C4-2B (cell line): ENCODE measurements around the gene DLGAP1.

Source experiments
- H3K27ac ChIP-seq: fragments of 450-650 bp; 2 replicates; pipeline ENCODE4 v1.5.1; 2017
- ZFX ChIP-seq: fragments of 450-650 bp; IDR thresholded peaks from 2 replicates; pipeline ENCODE4 v1.6.1; 2017
- TF ChIP-seq, protein P1 (sequence below): fragments of 450-650 bp; conservative IDR thresholded peaks from 2 replicates; pipeline ENCODE4 v1.5.1; 2017; ENCODE audit warnings: mild to moderate bottlenecking

The DLGAP1 gene

DNA sequence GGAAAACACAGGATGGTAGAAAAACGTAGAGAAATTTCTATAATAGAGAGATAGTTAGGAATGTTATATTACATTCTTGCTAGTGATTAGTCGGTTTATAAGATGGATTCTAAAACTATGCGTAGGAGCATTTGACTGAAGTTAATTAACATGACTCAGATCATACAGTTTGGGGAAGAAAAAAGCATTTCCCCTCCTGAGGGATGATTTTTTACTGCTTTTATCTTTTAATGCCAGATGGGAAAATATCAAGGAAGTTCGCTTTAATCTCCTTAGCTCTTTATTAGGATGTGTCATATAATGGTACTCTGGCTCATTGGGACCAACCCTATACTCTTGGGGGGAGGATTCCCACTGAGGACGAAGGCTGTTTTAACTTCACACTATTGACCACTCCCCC, 503.1 kb downstream of the DLGAP1 start:
- no peak overlapping the region for H3K27ac ChIP-seq

DNA sequence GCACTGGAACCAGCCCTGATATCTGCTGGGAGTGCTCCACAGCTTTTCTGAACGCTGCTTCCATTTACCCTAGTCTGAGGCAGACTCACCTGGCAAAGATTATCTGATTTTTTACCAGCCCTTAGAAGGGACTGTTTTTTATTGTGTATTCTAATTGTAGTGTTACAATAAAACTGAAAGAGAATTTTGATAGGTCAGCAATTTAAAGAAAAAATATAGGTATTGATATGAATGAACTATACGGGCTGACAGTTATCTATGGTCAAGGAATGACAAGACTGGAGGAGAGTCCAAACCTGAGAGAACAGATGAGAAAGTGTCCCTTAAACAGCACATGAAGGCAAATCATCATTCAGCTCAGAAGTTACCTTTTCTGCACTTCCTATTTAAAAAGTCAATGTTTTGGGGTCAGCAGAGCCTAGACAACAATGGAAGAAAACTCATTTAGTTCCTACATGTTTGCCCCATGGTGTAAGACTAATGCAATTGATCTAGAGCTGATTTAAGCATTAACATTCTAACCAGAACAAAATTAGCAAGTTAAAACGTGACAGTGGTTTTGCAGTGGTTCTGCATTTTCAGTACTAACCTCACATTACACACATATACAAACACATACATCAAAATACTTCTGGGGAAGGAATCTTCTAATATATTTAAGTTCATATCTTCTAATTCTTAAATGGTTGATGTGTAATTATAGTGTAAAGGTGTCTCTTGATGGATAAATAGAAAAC, 504.3 kb downstream of the DLGAP1 start:
- no peak overlapping the region for H3K27ac ChIP-seq
- TF ChIP-seq, protein P1, sequence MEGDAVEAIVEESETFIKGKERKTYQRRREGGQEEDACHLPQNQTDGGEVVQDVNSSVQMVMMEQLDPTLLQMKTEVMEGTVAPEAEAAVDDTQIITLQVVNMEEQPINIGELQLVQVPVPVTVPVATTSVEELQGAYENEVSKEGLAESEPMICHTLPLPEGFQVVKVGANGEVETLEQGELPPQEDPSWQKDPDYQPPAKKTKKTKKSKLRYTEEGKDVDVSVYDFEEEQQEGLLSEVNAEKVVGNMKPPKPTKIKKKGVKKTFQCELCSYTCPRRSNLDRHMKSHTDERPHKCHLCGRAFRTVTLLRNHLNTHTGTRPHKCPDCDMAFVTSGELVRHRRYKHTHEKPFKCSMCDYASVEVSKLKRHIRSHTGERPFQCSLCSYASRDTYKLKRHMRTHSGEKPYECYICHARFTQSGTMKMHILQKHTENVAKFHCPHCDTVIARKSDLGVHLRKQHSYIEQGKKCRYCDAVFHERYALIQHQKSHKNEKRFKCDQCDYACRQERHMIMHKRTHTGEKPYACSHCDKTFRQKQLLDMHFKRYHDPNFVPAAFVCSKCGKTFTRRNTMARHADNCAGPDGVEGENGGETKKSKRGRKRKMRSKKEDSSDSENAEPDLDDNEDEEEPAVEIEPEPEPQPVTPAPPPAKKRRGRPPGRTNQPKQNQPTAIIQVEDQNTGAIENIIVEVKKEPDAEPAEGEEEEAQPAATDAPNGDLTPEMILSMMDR = no peak
- no peak for TF ChIP-seq ZFX

More for the DNA sequence above, 503.1 kb downstream of the DLGAP1 start:
- TF ChIP-seq, protein P1 = no peak
- TF ChIP-seq ZFX = no peak

DNA sequence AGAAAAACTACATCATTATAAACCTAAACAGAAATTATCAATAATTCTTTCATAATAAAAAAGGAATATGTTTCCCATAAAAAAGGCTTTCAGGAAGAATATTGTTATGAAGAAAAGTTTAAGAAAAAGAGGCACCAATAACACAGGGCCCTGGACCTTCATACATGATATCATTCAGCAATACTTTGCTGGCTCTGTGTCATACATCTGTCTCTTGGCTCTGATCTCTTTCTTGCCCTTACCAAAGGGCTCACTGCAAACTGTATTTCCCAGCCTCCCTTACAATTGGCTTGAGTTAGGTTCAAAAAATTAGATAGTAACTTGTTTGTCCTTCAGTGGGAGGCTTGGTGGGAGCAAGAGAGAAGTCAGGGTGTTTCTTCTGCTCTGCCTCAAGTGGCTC, 506.1 kb downstream of the DLGAP1 start:
- TF ChIP-seq, protein P1 = no peak
- no peak for TF ChIP-seq ZFX
- no peak overlapping the region for H3K27ac ChIP-seq

DNA sequence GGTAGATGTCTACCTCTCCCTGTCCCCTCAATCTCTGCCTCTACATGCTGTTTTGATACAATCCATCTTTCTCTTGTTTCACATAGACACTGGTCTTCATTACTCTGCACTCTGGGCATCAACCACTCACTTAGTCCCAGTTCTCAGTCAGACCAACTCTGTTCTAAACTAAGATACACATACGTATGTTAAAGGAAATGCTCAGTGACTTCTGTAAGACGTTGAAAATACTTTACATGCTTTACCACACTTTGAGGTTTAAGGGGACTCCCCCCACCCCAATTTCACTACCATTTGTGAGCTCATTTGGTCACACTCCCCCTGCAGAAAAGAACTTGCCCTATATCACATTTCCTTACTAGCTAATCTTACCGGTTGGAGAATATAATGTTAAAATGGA, 507.7 kb downstream of the DLGAP1 start:
- TF ChIP-seq ZFX = no peak
- TF ChIP-seq, protein P1 = no peak
- H3K27ac ChIP-seq = no peak overlapping the region

DNA sequence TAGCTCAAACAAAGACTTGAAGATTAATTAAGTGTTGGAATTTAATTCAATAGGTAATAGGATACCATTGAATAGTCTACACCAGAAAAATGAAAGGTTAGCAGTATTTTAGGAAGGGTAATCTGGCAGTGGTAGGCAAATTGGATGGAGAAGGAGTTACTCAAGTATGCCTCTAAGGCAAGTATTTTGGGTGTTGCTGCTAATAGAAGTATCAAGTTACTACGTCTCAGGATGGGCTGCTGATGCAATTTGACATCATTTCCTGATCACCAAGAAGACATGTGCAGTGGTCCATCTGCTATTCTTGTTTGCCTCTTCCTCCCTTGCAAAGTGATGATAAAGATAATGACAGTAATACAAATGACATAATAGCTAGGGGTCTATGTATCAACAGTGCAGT, 519.8 kb downstream of the DLGAP1 start:
- TF ChIP-seq, protein P1 = no peak
- no peak for TF ChIP-seq ZFX
- no peak overlapping the region for H3K27ac ChIP-seq

DNA sequence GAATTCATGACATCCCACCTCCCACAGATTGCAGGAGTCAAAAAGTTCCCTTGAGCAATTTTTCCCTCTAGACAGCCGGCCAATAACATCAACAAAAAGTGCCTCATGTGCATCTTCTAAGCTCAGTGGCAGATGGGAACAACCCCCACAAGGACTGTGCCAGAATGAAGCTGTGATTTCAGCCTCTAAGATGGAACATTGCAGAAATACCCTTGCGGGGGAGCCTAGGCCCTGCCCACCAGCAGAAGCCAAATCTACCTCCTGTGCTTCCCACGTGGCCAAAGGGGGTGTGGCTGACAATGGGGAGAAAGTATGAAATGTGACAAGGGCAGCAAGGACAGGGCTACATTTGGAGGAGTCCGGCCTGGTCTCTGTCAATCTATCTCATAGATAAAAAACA, 522.8 kb downstream of the DLGAP1 start:
- H3K27ac ChIP-seq = no peak overlapping the region
- TF ChIP-seq, protein P1 = no peak
- TF ChIP-seq ZFX = no peak

DNA sequence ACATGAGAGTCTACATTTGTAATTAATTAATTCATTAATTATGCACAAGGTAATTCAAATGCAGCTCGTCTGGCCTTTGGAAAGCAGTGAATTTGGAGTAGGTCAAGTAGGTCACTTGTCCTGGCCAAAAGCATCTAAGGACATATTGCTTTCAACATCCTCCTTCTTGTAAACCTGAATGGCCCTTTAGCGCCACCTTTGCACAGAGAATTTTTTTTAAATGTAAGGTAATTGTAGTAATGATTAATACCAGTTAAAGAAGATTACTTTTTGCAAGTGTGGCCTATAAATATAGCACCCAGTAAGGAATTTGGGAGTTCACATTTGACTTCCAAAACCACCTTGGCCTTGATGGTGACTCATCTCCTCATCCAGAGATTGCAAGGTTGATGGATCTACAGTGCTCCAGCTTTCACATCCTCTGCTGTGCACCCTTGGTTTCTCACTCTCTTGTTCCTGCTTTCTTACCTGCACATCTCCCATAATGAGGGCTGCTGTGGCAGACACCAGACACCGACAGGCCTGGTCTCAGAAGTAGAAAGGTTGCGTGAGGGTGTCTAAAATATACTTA, 523.5 kb downstream of the DLGAP1 start:
- TF ChIP-seq, protein P1 = no peak
- TF ChIP-seq ZFX = no peak

More for the DNA sequence above, 523.5 kb downstream of the DLGAP1 start:
- H3K27ac ChIP-seq = no peak overlapping the region
